Measurements from ENCODE around the gene GCAT.

GCAT gene

GRCh38 chr22:37811867-37812266 is 4.1 kb downstream of the GCAT start:
- DNase-seq: no peak

- DNase-seq: no peak
Observed at GRCh38 chr22:37812869-37813678, 5.3 kb downstream of the GCAT start.

- DNase-seq: no peak
Observed at GRCh38 chr22:37815593-37815992, 7.9 kb downstream of the GCAT start.

- DNase-seq: no peak
Observed at GRCh38 chr22:37816543-37817180, 8.9 kb downstream of the GCAT start.

GRCh38 chr22:37817705-37818408 is 10.1 kb downstream of the GCAT start:
- peak; percentile 37 to 78 for DNase-seq

GRCh38 chr22:37818409-37819104 is 10.8 kb downstream of the GCAT start:
- peak; percentile 30 to 67 for DNase-seq

GRCh38 chr22:37819105-37819433 is 11.3 kb downstream of the GCAT start:
- no peak for DNase-seq

- DNase-seq: no peak
Observed at GRCh38 chr22:37820350-37820749, 12.6 kb downstream of the GCAT start.

- DNase-seq: no peak
Observed at GRCh38 chr22:37822079-37822833, 14.5 kb downstream of the GCAT start.

GRCh38 chr22:37823134-37823985 is 15.6 kb downstream of the GCAT start, which contains the start of gene GALR3:
GALR3 (plus strand) TSS chr22:37823382; CDS start chr22:37823407, 25 bp downstream.
- DNase-seq: peak in 1 of 2 experiments; percentile 44

GRCh38 chr22:37824674-37825641 is 17.2 kb downstream of the GCAT start:
- peak in 1 of 2 experiments; percentile 30 for DNase-seq

- DNase-seq: no peak
Observed at GRCh38 chr22:37827056-37827455, 19.3 kb downstream of the GCAT start.

GRCh38 chr22:37830093-37830842 is 22.5 kb downstream of the GCAT start:
- DNase-seq: no peak

- DNase-seq: no peak
Observed at GRCh38 chr22:37831472-37831871, 23.7 kb downstream of the GCAT start.

- no peak for DNase-seq
Observed at GRCh38 chr22:37832022-37832857, 24.5 kb downstream of the GCAT start.

GRCh38 chr22:37842015-37842793 is 34.5 kb downstream of the GCAT start:
- no peak for DNase-seq

- DNase-seq: peak in 1 of 2 experiments; percentile 74
Observed at GRCh38 chr22:37843741-37844089, 36.0 kb downstream of the GCAT start.

GRCh38 chr22:37844904-37845329 is 37.2 kb downstream of the GCAT start:
- no peak for DNase-seq

Measured in NCI-H526 (cell line).